ENCODE data around the gene CALD1. TPM values are rescaled to one million over a fixed set of nuclear protein-coding genes. Genes with fewer than 3 reads are reported as not detected.

Gene CALD1
- 86.1 TPM for total RNA-seq
- long read RNA-seq, full-length matches to known transcripts: 124 of 198 reads
- long read RNA-seq, partial matches to known transcripts: 15 of 198 reads
- long read RNA-seq, other reads (novel, unspliced or antisense): 59 of 198 reads

DNA sequence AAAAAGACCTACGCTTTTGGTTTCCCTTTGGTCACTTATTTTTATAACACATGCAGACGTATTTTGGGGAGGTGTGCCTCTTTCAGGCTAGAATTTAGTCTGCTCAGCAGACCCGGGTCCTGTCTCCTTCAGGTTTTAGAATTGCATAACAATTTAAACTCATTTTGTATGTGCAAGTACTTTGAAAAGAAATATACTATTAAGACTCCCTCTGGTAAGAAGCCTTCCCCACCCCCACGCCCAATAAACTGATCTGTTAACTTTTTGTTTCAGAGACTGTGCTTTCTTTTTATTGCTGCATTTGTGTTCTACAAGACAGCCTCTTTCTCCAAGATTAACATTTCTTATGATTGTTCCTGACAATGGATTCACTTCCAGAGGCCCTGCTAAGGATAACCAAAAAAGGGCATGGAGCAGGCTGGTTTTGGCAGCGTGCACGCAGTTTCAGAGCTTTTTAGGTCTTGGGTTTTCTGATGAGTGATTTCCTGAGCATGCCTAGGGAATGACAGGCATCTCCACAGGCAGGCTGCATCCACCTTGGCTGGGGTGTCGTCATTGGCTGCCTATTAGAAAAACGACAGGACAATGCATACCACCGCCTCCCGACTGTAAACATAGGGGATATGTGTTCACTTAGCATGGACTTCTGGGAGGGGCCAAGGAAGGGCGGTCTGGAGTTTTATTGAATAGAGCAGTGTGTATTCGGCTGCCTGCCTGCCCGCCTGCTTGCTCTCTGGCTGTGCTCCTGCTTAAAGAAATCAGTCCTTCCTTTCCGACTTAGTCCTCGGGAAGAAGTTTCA is at the start of gene CALD1:
TSS of gene CALD1 (plus strand) at position 694 of the 800 bp plus-strand sequence. CDS start 88,100 bp downstream, outside the sequence.
- intact Hi-C loops (cut with DNase I): no loop called here
- DNase-seq (peak; percentile 80), ATAC-seq (ENCODE audit: poor library complexity) (peak; percentile 90)

- ATAC-seq (ENCODE audit: poor library complexity): peak; percentile 39
- intact Hi-C loops (cut with DNase I): no loop called here
These were observed 49.5 kb upstream of the CALD1 start for GRCh38 chr7:134729895-134730294.

GRCh38 chr7:134730411-134730829 is 49.0 kb upstream of the CALD1 start:
- peak; percentile 15 for ATAC-seq (ENCODE audit: poor library complexity)
- no peak for DNase-seq
- intact Hi-C loops (cut with DNase I): no loop called here

More at GRCh38 chr7:134729895-134730294, 49.5 kb upstream of the CALD1 start:
- DNase-seq: no peak

GRCh38 chr7:134731616-134732015 is 47.8 kb upstream of the CALD1 start:
- ATAC-seq (ENCODE audit: poor library complexity) (no peak), DNase-seq (no peak)
- intact Hi-C loops (cut with DNase I): no loop called here

DNA sequence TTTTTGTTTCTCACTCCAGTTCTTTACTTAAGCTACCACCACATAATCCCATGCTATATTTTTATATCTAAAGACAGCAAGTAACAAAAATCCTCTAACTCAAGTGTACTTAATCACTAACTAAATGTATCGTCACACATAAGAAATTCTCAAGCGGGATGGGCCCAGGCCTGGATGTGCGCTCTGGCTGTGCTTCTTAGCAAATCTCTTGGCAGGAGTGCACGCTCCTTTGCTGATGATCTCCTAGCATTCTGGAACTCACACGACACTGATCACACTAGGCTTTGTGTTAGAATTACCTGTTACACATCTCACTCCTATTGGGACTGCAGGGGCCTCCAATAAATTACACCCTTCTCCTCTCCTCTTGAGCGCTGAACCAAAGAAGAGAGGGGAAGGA is 46.7 kb upstream of the CALD1 start:
- DNase-seq (peak; percentile 42), ATAC-seq (ENCODE audit: poor library complexity) (no peak)
- intact Hi-C loops (cut with DNase I): no loop called here

GRCh38 chr7:134736381-134736780 is 43.1 kb upstream of the CALD1 start:
- DNase-seq (no peak), ATAC-seq (ENCODE audit: poor library complexity) (no peak)
- intact Hi-C loops (cut with DNase I): no loop called here

DNA sequence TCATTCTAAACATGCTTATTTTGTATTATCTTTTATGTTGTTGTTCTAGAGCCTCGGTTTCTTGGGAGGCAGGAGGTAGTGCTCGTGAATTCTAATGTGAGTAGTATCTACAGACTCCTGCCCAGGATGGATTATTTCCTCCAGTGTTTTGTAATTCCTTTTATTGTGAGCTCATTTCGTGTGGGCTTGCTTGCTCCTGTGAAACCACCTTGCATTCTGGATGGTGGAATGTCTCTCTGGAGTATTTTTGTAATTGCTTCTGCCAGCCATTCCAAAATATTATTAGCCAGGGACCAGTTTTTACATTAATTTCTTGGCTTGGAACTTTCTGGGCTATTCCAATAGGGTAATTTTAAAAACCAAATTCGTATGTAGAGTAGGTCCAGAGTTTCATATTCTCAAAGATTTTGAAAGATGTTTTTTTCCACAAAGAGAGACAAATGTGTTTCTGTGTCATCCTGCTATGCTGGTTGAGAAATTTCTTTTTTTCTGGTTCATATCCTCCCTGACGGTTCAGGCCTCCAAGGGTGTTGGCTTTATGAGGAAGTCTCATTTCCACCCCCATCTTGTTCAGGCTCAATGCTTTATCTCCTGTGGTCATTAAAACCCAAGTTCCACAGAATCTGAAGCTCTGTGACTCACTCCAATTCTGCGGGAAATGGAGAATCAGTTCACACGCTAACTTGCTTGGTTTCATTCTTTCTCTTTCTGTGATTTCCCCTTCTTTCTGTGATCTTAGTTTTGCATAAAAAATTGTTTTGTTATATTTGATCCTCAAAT is 41.7 kb upstream of the CALD1 start:
- intact Hi-C loops (cut with DNase I): no loop called here
- DNase-seq: no peak
- ATAC-seq (ENCODE audit: poor library complexity): peak; percentile 29

- DNase-seq (no peak), ATAC-seq (ENCODE audit: poor library complexity) (no peak)
- intact Hi-C loops (cut with DNase I): no loop called here
These were observed 40.1 kb upstream of the CALD1 start for GRCh38 chr7:134739362-134739761.

GRCh38 chr7:134740376-134740775 is 39.1 kb upstream of the CALD1 start:
- intact Hi-C loops (cut with DNase I): no loop called here
- ATAC-seq (ENCODE audit: poor library complexity) (no peak), DNase-seq (no peak)

- DNase-seq: no peak
- ATAC-seq (ENCODE audit: poor library complexity): peak; percentile 38
- intact Hi-C loops (cut with DNase I): no loop called here
These were observed 37.4 kb upstream of the CALD1 start for GRCh38 chr7:134741907-134742635.

DNA sequence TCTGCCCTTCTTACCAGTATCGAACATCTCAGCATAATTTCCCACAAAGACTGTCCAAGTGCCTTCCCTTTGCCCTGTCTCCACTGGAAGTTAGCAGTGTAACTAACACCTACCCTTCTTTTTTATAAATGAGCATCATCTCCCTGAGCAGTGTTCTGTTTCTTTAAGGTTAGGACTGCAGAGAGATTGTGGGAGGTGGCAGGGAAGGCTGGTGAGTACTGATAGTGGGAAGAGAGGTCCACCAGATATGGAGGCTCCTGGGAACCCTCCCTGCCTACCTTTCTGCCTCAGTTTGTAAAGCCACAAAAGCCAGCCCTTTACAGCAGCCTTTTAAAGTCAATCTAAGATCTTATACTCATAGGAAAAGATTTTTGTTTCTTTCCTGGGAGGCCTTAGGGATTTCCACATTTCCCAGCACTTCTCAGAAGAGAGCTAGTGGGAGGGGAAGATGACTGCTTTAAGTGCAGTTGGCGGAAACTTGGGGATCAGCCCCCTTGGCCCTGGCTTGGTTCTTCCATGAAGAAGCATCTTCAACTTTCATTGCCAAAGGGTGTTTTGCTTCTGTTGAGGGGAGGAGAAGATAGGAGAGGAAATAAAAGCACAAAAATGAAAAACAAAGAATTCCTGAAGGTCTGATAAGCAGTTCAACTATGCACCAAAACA is 36.6 kb upstream of the CALD1 start:
- ATAC-seq (ENCODE audit: poor library complexity): peak; percentile 55
- DNase-seq: peak; percentile 45
- intact Hi-C loops (cut with DNase I): no loop called here

DNA sequence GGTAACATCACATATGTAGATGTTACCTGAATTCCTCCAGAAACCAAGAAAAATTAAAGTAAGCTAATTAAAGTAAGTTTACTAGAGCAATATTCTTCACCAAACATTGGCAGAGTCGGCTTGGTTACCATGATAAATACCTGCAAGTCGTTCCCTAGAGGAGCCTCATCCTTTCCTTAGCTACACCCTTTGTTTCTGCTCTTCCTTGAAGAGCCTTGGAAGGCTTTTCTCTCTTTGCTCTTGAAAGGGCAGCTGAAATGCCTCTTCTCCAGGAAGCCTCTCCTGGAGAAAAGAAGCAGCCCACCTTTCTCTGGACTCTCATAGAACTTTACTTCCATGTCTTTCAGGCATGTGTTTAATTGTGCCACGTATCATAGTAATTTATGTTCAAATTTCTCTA is 34.9 kb upstream of the CALD1 start:
- intact Hi-C loops (cut with DNase I): no loop called here
- DNase-seq: no peak
- no peak for ATAC-seq (ENCODE audit: poor library complexity)

DNA sequence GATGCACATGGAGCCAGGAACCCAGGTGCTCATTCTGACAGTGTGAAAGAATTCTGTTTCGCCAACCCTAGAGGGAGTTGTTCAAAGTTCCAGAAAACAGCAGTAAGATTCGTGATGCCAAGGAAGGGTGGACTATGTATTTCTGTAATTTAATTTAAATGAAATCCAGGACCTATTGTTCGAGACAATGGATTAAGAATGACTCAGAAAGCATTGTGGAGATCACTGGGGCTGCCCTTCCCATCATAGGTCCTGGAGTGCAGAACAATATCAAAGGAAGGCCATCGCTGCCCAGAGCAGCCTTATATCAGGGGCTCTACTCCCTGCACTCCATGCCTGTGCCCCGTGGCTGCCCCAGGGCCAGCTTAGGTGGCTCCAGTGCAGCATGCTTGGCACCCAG is 32.1 kb upstream of the CALD1 start:
- ATAC-seq (ENCODE audit: poor library complexity) (no peak), DNase-seq (no peak)
- intact Hi-C loops (cut with DNase I): loop anchor here (2.0 kb wide), 1 partner anchor 57 kb away; no protein-coding TSS in a partner anchor

GRCh38 chr7:134750083-134751062 is 29.1 kb upstream of the CALD1 start:
- intact Hi-C loops (cut with DNase I): no loop called here
- DNase-seq (peak; percentile 49), ATAC-seq (ENCODE audit: poor library complexity) (peak; percentile 66)

- ATAC-seq (ENCODE audit: poor library complexity): no peak
- no peak for DNase-seq
- intact Hi-C loops (cut with DNase I): no loop called here
These were observed 27.3 kb upstream of the CALD1 start for GRCh38 chr7:134752006-134752760.

GRCh38 chr7:134755422-134756022 is 23.9 kb upstream of the CALD1 start:
- DNase-seq: no peak
- intact Hi-C loops (cut with DNase I): no loop called here
- no peak for ATAC-seq (ENCODE audit: poor library complexity)
